Activated CD4-positive, CD25-positive, alpha-beta regulatory T cell treated with anti-CD3 and anti-CD28 coated beads, Interleukin-2, amount 50 U/mL, for 72 hours (primary cell): ENCODE data around the gene ZNF536.

Experiments
- DNase-seq: peaks from one replicate; pipeline ENCODE4 v3.0.0; 2021

The ZNF536 gene

GRCh38 chr19:30570194-30570593 is 198.0 kb downstream of the ZNF536 start:
- DNase-seq = no peak

DNA sequence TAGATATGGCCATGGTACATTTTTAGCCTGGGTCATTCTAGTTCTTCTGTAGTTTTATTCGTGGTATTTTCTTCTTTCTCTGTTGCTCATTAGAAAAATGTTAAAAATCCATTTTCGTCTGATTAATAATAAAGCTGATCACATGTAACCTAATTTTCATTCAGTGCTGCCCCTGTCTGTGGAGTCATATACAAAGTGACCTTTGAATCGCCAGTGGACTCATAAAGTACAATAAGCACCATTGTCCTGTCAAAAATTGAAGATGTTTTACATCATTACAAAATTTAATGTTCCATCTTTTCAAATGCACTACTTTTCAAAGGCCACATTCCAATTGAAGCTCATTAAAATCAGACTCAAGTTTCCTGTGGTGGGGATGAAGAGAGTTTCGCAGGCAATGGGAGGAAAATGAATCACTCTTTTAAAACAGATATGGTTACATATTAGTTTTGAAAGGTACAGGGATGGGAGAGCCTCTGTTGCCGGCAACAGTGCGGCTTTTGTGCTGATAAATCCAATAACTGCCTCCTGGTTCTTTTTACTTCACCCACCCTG is 205.4 kb downstream of the ZNF536 start:
- DNase-seq = no peak

- no peak for DNase-seq
These were observed 207.2 kb downstream of the ZNF536 start for GRCh38 chr19:30579419-30579818.

- DNase-seq = no peak
These were observed 208.5 kb downstream of the ZNF536 start for GRCh38 chr19:30580673-30581072.

DNA sequence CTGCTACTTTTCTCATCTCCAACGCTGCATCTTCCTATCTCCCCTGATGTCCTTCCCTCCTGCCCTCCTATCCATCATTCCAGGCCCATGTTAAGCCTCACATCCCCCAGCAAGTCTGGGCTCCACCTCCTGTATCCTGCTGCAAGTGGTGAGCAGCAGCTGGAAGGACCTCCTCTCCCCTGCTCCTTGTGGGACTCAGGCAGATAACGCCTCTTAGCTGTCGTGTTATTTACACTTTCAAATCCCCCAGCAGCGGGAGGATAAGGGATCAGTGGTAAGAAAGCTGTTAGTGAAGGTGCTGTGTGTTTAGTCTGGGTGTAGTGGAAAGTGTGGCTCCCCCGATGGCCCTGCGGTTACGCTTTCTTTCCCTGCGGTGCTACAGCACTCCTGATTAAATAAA is 211.9 kb downstream of the ZNF536 start:
- DNase-seq = no peak

- DNase-seq = no peak
These were observed 215.7 kb downstream of the ZNF536 start for GRCh38 chr19:30587869-30588268.

- DNase-seq = no peak
These were observed 218.5 kb downstream of the ZNF536 start for GRCh38 chr19:30590596-30591229.

DNA sequence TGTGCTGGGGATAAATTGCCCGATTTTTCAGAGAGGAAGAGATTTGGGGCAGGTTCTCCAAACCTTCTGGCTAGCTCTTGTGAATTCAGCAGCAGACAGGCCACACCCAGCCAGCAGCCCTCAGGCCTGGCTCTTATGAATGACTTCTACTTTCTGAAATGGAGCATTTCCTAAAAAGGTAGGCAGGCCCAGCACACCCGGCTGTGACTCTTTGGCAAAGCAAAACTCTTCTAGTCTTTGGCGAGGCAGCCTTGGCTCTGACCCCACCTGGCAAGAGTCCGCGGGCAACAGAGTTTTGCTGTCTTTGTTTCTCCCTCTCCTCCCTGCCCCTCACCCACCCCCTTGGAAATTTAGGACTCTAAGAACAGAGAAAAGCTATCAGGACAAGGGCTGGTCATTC is 221.2 kb downstream of the ZNF536 start:
- DNase-seq = no peak

DNA sequence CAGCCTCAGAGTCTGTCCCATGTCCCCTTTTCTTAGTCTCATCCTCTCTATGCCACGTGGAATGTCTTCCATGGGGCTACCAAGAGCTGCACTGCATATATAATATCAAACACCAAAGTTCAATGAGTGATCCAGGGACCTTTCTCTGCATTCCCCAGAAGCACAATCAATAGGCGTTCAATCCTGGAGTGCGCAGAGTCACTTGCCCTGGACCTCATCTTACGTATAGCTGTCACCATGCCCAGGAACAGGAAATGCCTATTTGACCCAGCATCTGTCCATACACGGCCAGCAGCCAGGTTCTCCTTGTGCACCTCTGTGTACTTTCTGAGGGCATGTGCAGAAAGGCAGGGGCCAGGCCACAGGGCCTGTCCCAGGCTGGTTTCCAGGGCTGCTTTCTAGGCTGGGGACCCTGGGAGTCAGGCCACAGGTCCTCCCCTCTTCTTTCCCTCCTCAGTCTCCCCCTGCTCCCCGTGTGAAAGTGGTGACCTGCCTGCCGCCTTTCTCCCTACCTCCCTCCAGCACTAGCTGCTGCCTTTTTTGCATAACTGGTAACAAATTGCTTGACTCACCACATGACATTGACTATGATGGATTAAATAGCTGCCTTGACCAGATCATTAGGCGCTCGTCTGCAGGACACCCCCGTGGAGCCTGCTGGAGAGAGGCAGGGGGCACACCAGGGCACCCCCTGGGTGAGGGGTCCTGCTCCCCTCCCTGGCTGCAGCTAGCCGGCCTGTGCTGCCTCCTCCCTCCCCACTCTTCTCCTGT is 222.0 kb downstream of the ZNF536 start:
- no peak for DNase-seq

DNA sequence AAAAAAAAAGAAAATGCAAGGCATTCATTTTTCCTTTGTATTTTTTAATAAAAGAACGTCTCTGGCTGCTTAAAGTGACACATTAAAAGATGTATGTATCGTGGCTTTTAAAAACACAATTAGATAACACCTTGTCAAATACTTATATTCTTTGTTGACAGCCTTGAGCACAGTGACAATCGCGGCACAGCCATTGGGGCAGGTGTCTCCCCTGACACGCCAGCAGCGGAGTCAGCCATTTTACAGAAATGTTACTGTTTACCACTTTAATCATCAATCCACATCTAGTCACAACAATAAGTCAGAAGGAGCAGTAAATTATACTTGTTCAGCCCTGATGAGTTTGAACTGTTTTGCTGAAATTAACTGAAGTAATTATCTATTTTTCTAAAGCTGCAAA is 224.1 kb downstream of the ZNF536 start:
- DNase-seq = no peak

DNA sequence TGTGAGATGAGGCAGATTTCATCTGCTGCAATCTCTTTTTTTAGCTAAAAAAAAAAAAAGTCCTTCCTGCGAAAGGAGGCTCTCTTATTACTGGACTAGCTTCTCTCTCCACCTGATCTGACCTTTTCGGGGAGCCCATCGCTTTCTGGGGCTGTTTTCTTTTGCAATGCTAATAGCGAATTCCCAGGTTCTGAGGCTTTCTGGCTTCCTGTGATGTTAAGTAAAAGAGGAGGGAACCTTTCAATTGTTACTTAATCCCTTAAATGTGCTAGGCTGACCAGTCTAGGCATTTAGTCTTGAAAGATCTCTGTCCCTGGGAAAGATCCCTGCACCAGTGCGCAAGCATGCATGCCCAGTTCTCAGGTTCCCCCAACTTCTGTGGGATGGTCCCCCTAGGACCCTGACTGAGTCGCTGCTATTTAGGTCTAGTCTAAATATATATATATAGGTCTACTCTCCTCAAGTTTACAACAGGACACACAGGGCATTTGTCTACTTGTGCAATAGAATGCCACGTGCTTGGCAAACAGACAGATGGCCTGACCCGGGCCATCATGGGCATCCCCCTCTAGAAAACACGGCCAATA is 224.7 kb downstream of the ZNF536 start:
- no peak for DNase-seq

GRCh38 chr19:30598688-30599087 is 226.5 kb downstream of the ZNF536 start:
- no peak for DNase-seq

DNA sequence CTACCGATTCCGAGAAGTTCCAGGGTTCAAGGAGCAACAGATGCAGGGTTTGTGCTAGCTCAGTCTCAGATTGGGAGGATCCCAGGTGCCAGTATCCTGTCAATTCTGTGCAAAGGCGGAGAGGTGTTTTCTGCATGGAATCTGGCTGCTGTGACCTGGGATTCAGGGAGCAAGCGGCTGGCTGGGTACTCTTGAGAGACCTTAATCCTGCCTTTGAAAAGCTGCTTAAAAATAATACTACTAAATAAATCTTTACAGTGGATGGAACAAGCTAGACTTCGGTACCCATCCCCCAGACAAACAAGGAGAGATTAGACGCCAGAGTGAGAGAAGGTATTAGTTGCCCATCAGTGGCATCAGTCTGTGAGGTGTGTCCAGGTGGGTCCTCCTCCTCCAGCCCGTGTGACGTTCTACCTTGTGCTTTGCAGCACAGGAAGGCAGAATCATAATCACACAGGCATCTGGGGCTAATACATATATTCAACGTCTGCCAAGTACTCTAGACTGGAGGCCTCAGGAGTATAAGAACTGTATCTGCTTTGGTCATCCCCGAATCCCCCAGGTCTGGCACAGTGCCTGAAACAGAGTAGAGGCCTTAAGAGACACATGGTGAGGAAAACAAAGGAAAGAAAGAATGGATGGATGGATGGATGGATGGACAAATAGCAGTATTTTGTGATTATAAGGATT is 230.6 kb downstream of the ZNF536 start:
- no peak for DNase-seq

DNA sequence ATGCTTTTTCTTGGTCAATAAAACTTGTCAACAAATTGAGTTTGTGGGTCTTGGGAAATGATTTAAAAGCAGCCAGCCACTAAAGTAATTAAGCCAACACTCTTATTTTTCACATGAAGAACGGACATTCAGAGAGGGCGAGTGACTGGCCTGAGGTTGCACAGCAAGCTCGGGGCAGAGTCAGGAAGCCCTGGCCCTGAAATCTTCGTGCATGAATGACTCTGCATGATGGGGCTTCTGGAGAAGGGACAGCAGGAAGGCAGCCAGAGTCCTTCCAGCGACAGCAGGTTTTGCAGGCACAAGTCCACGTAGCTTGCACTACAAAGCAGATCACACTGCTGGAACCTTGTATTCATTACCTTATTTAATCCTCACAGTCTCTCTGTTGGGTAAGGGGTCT is 232.5 kb downstream of the ZNF536 start:
- no peak for DNase-seq

DNA sequence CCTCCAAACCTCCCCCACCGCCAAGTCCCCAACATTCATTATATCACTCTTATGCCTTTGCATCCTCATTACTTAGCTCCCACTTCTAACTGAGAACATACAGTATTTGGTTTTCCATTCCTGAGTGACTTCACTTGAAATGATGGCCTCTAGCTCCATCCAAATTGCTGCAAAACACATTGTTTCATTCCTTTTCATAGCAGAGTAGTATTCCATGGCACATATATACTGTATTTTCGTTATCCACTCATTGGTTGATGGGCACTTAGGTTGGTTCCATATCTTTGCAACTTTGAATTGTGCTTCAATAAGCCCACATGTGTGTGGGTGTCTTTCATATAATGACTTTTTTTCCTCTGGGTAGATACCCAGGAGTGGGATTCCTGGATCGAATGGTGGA is 233.1 kb downstream of the ZNF536 start:
- DNase-seq = no peak

- DNase-seq = no peak
These were observed 234.2 kb downstream of the ZNF536 start for GRCh38 chr19:30606114-30607050.
